A549 (cell line): ENCODE results near the gene CPA1.

Experiments
- BHLHE40 ChIP-seq: IDR thresholded peaks from 2 replicates; pipeline ENCODE4 v1.6.1; 2012; ENCODE audit warnings: low read depth, low read length, inconsistent platforms
- CHD2 ChIP-seq: fragments of 150-350 bp; IDR thresholded peaks from 2 replicates; pipeline ENCODE4 v1.6.1; 2014; ENCODE audit warnings: low read length; ENCODE audit not compliant: partially characterized antibody
- EP300 ChIP-seq, 2 experiments: fragments of >200 bp; sonication (Bioruptor Twin); formaldehyde crosslinking; IDR thresholded peaks; 2 replicates in 1 of 2; 3 replicates in 1 of 2; pipeline ENCODE4 v1.6.1; 2016 to 2017
- FOSB ChIP-seq: fragments of 250-450 bp; sonication (Bioruptor Pico); IDR thresholded peaks from 2 replicates; pipeline ENCODE4 v1.5.0; 2020; ENCODE audit warnings: mild to moderate bottlenecking, moderate library complexity
- HDAC2 ChIP-seq: fragments of 200-600 bp; sonication (generic); IDR thresholded peaks from 2 replicates; pipeline ENCODE4 v1.6.1; 2016
- HOXA7 ChIP-seq: fragments of 250-450 bp; sonication (Bioruptor Pico); IDR thresholded peaks from 2 replicates; pipeline ENCODE4 v1.5.0; 2020; ENCODE audit warnings: mild to moderate bottlenecking, moderate library complexity
- MYC ChIP-seq: IDR thresholded peaks from 2 replicates; pipeline ENCODE4 v1.6.1; 2012; ENCODE audit warnings: mild to moderate bottlenecking, inconsistent platforms, low read length, improper control_type of control experiment, borderline replicate concordance
- RAD21 ChIP-seq, 2 experiments: fragments of >200 bp in 1 of 2; sonication (Bioruptor Twin) in 1 of 2; formaldehyde crosslinking in 1 of 2; IDR thresholded peaks in 1 of 2; conservative IDR thresholded peaks in 1 of 2; 2 replicates in 1 of 2; 3 replicates in 1 of 2; pipeline ENCODE4 v1.6.1; 2012 to 2018; ENCODE audit warnings: inconsistent platforms in 1 of 2
- TF ChIP-seq, protein P1 (sequence below): fragments of >200 bp; sonication (Bioruptor Twin); formaldehyde crosslinking; IDR thresholded peaks from 3 replicates; pipeline ENCODE4 v1.5.1; 2016
- TF ChIP-seq, protein P2 (sequence below): fragments of 450-650 bp; IDR thresholded peaks from 2 replicates; pipeline ENCODE4 v1.6.1; 2014; ENCODE audit warnings: antibody characterized with exemption

DNA sequence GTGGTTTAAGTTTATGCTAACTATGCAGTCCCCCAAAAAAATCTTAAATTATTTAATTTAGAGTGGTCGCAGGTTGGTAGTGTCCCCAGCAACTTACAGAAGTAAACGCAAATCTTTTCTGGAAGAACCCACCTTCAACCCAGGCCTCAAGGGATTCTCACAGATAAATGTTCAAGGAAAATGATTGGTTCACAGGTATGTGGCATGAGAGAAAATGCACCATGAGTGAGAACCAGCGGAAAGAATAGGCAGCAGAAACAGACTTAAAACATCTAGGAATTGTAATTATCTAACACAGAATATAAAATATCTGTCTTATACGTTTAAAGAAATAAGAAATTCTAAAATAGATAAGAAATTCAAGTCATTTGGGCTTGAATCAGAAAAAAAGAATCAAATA is 38.4 kb upstream of the CPA1 start:
- TF ChIP-seq, protein P1, sequence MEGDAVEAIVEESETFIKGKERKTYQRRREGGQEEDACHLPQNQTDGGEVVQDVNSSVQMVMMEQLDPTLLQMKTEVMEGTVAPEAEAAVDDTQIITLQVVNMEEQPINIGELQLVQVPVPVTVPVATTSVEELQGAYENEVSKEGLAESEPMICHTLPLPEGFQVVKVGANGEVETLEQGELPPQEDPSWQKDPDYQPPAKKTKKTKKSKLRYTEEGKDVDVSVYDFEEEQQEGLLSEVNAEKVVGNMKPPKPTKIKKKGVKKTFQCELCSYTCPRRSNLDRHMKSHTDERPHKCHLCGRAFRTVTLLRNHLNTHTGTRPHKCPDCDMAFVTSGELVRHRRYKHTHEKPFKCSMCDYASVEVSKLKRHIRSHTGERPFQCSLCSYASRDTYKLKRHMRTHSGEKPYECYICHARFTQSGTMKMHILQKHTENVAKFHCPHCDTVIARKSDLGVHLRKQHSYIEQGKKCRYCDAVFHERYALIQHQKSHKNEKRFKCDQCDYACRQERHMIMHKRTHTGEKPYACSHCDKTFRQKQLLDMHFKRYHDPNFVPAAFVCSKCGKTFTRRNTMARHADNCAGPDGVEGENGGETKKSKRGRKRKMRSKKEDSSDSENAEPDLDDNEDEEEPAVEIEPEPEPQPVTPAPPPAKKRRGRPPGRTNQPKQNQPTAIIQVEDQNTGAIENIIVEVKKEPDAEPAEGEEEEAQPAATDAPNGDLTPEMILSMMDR: no peak
- no peak for TF ChIP-seq CHD2
- TF ChIP-seq MYC: no peak
- no peak for TF ChIP-seq EP300 (IDR thresholded peaks at IDR 0.05)
- no peak for TF ChIP-seq HOXA7 (CRISPR knock-in tag)
- no peak for TF ChIP-seq HDAC2
- TF ChIP-seq BHLHE40: no peak
- TF ChIP-seq FOSB (CRISPR knock-in tag): no peak
- TF ChIP-seq, protein P2, sequence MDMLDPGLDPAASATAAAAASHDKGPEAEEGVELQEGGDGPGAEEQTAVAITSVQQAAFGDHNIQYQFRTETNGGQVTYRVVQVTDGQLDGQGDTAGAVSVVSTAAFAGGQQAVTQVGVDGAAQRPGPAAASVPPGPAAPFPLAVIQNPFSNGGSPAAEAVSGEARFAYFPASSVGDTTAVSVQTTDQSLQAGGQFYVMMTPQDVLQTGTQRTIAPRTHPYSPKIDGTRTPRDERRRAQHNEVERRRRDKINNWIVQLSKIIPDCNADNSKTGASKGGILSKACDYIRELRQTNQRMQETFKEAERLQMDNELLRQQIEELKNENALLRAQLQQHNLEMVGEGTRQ: no peak
- TF ChIP-seq RAD21 (conservative IDR thresholded peaks at IDR 0.05 in 1 of 2, IDR thresholded peaks at IDR 0.05 in 1 of 2): no peak
